Mammary microvascular endothelial cell (primary cell): ENCODE measurements around the gene CALHM6. TPM values are rescaled to one million over a fixed set of nuclear protein-coding genes. Genes with fewer than 3 reads are reported as not detected.

Experiments
- total RNA-seq: library from RNA; depleted of rRNA; stranded (reverse); fragments of >200 nt; gene quantifications from 2 replicates; pipeline ENCODE4 v1.2.3, GENCODE V29; 2015

The CALHM6 gene
- not detected in 2 replicates for total RNA-seq

GRCh38 chr6:116461331-116461931 is at the start of gene CALHM6:
CALHM6 (plus strand) TSS chr6:116461375; CDS start chr6:116461930, 555 bp downstream.

GRCh38 chr6:116511424-116512110 is 50.4 kb downstream of the CALHM6 start, which contains the start of gene CALHM5:
CALHM5 (plus strand) TSS chr6:116511639; CDS start chr6:116511697, 58 bp downstream.

Other genes starting within 250 kb of the CALHM6 start
- 15.4 and 17.2 TPM in 2 replicates for gene TSPYL4, start 207.3 kb upstream of the CALHM6 start, total RNA-seq
- gene TSPYL1, start 181.4 kb upstream of the CALHM6 start, total RNA-seq = 48.4 and 54.3 TPM in 2 replicates
- gene DSE, start 90.4 kb upstream of the CALHM6 start, total RNA-seq = 14.6 and 15.3 TPM in 2 replicates
- gene CALHM5, start 50.3 kb downstream of the CALHM6 start, total RNA-seq = 3.6 and 4.4 TPM in 2 replicates
- gene TRAPPC3L, start 84.3 kb downstream of the CALHM6 start, total RNA-seq = 0.10 TPM in 1 of 2 replicates, not detected in the other
- gene CALHM4, start 92.4 kb downstream of the CALHM6 start, total RNA-seq = 0.87 TPM in 1 of 2 replicates, not detected in the other
- gene RWDD1, start 110.1 kb downstream of the CALHM6 start, total RNA-seq = 40.0 and 41.1 TPM in 2 replicates
- gene RSPH4A, start 155.1 kb downstream of the CALHM6 start, total RNA-seq = under 0.01 and 0.10 TPM in 2 replicates
- 8.1 TPM in 2 replicates for gene ZUP1, start 207.4 kb downstream of the CALHM6 start, total RNA-seq
- 3.7 and 3.9 TPM in 2 replicates for gene KPNA5, start 219.8 kb downstream of the CALHM6 start, total RNA-seq